Measurements from ENCODE around the gene ECPAS.
"Not testable (repeated sequence)": the region's sequence is repeated elsewhere in the genome, so short reads cannot be mapped to it uniquely, and the experiment has no call there.

The ECPAS gene

GRCh38 chr9:111334318-111334863, 149.8 kb downstream of the ECPAS start:
- not testable (repeated sequence) for DNase-seq

DNA sequence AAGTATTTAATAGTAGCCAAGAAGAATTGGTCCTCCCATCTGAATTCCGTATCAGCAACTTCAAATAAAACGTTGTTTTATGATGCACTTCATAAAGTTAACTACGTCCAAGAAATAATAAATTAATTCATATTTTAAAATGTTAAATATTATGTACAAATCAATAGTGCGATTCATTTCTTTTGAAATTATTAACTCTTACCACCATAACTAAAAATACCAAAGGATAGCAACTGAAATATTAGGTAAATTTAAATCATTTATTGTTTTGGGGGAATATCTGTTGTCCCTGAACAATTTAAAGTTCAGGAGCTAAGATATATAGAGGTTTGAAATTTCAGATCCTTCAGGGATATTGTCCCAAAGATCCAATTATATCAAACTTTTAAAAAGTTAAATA, 154.1 kb downstream of the ECPAS start, which contains the start of gene OR2K2:
Gene OR2K2, minus strand, starts transcription at position 101 of the 400 bp plus-strand sequence. CDS start 1,791 bp downstream, outside the sequence.
- DNase-seq: no peak

DNA sequence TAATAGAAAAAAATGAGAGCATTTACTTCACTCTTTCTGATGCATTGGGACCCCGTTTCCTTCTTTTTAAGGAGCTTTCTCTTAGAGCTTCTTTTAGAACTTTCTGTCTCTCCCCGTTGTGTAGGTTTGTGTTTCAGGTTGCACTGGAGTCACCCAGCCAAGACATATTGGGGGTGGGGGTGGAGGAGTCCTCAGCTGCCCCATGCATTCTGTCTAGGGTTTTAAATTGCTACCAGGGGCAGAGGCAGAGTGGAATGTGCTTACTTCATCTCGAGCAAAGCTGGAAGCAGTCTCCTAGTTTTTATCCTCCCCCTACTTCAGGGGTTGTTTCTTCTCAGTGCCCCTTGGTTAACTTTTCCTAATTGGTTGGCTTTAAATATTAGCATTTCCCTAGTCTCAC, 163.6 kb downstream of the ECPAS start:
- no peak for DNase-seq

GRCh38 chr9:111316796-111317195, 167.4 kb downstream of the ECPAS start:
- DNase-seq: no peak
